Activated CD4-positive, alpha-beta memory T cell treated with anti-CD3 and anti-CD28 coated beads, Interleukin-2, amount 10 ng/mL, durations not matched to agents 7 days and 5 days (primary cell): ENCODE data around the gene VASN. TPM values are rescaled to one million over a fixed set of nuclear protein-coding genes. Genes with fewer than 3 reads are reported as not detected.

Experiments
- CTCF ChIA-PET: fragments of 350-600 bp; sonication (Branson Sonifier 250); formaldehyde crosslinking; loops from one replicate; lab custom pipeline; 2021; ENCODE audit warnings: antibody characterized with exemption, inconsistent platforms; lab: Charles Lee
- POLR2A ChIA-PET: fragments of 350-600 bp; sonication (Branson Sonifier 250); formaldehyde crosslinking; loops from one replicate; lab custom pipeline; 2021; ENCODE audit warnings: antibody characterized with exemption; lab: Charles Lee
- DNase-seq: peaks from one replicate; pipeline ENCODE4 v3.0.0-alpha.2; 2020
- H3K27ac Mint-ChIP-seq: one replicate; pipeline ENCODE4 v1.8.0; 2021; ENCODE audit warnings: mild to moderate bottlenecking, mixed read lengths
- H3K27me3 Mint-ChIP-seq: one replicate; pipeline ENCODE4 v1.8.0; 2021; ENCODE audit warnings: mixed read lengths
- H3K36me3 Mint-ChIP-seq: one replicate; pipeline ENCODE4 v1.8.0; 2021; ENCODE audit warnings: low read depth, mixed read lengths
- H3K4me1 Mint-ChIP-seq: one replicate; pipeline ENCODE4 v1.8.0; 2021; ENCODE audit warnings: mixed read lengths
- H3K4me3 Mint-ChIP-seq: one replicate; pipeline ENCODE4 v1.8.0; 2021; ENCODE audit warnings: mild to moderate bottlenecking, mixed read lengths
- H3K9me3 Mint-ChIP-seq: one replicate; pipeline ENCODE4 v1.8.0; 2021; ENCODE audit warnings: mixed read lengths
- total RNA-seq, 2 experiments: library from RNA; stranded (reverse); gene quantifications; one replicate each; pipeline ENCODE4 v1.2.3, GENCODE V29; 2021

The VASN gene
- total RNA-seq, 2 experiments from 2014 or later: 0.08 TPM; not detected in 1

DNA sequence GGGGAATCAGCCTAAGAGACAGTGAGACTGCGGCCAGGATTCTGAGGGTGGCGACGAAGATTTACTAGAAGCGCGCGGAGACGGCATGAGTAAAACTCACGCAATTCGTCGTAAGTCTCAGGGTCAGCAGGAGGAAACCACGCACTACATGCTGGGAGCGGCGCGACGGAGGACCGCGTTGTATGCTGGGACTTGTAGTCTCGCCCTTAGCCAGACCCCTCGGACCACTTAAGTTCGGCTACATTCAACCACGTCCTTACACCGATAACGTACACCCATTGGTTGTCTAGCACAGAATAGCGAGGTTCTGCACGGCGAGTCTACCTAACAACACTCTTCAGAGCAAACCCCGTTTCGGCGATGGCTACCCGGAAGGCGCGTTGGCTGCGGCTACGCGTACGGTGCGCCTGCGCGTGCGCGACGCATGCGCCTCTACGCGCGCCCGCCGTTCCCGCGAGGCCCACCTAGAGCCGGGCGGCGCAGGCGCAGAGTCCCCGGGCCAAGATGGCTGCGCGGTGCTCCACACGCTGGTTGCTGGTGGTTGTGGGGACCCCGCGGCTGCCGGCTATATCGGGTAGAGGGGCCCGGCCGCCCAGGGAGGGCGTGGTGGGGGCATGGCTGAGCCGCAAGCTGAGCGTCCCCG lies 53.9 kb downstream of the VASN start, which contains the start of gene DNAJA3:
Gene DNAJA3 (plus strand): TSS at position 491 of the 643 bp plus-strand sequence. CDS start 14 bp downstream, at position 505.
- Mint-ChIP-seq H3K4me1 (peaks cover 32% of the 10 kb centered on the region), H3K27me3 (no peaks in the 10 kb centered on the region), H3K27ac (peak within 1 kb of the TSS; percentile 96), H3K4me3 (peak within 1 kb of the TSS; percentile 82), H3K36me3 (peaks cover 21% of the 10 kb centered on the region), H3K9me3 (no peaks in the 10 kb centered on the region)
- CTCF ChIA-PET: no interaction called here
- POLR2A ChIA-PET: interaction anchor here (1.6 to 5.1 kb wide), 2 partner anchors 11 to 74 kb away, joined by 5 to 46 read pairs; partner anchors contain the start of genes CORO7 and PAM16
- DNase-seq: peak; percentile 92

- CTCF ChIA-PET: interaction anchor here (1.4 kb wide), 1 partner anchor 23 kb away, joined by 3 read pairs; no protein-coding TSS in a partner anchor
- peaks cover 23% of the 10 kb centered on the region for H3K36me3 Mint-ChIP-seq
- peaks cover 32% of the 10 kb centered on the region for H3K4me1 Mint-ChIP-seq
- POLR2A ChIA-PET: interaction anchor here (0.6 to 5.1 kb wide), 3 partner anchors 11 to 75 kb away, joined by 3 to 46 read pairs (median 5); partner anchors contain the start of genes CORO7, HMOX2 and PAM16
- H3K27ac Mint-ChIP-seq: peak overlapping the region; percentile 91
- H3K4me3 Mint-ChIP-seq: peak overlapping the region; percentile 82
- no peak for DNase-seq
- H3K27me3 Mint-ChIP-seq: no peaks in the 10 kb centered on the region
- no peaks in the 10 kb centered on the region for H3K9me3 Mint-ChIP-seq
Observed at GRCh38 chr16:4426021-4426684, 54.5 kb downstream of the VASN start.

DNA sequence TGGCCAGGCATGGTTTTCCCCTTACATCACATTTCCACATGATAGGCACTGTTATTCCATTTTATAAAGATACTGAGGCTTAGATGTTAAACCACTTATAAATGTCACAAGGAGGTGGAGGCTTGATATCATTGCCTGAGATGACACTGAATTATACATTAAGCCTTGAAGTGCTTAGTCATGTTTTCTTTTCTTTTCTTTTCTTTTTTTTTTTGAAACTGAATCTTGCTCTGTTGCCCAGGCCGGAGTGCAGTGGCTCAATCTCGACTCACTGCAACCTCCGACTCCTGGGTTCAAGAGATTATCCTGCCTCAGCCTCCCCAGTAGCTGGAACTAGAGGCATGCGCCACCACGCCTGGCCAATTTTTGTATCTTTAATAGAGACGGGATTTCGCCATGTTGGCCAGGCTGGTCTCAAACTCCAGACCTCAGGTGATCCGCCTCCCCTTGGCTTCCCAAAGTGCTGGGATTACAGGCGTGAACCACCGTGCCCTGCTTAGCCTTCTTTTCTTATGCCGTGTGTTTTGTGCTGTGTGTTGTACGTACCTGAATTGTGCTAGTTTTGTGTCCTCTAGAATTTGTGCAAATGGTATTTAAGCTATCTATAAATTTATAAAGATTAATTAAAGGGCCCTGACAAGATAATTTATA lies 55.2 kb downstream of the VASN start:
- Mint-ChIP-seq H3K4me1 (peaks cover 32% of the 10 kb centered on the region), H3K4me3 (peak overlapping the region; percentile 82), H3K27me3 (no peaks in the 10 kb centered on the region), H3K27ac (peak overlapping the region; percentile 91), H3K9me3 (no peaks in the 10 kb centered on the region), H3K36me3 (peaks cover 29% of the 10 kb centered on the region)
- CTCF ChIA-PET: interaction anchor here (0.9 to 1.5 kb wide), 4 partner anchors 23 to 173 kb away, joined by 3 to 4 read pairs (median 3); no protein-coding TSS in a partner anchor
- POLR2A ChIA-PET: interaction anchor here (0.6 to 5.1 kb wide), 3 partner anchors 12 to 76 kb away, joined by 3 to 46 read pairs (median 5); partner anchors contain the start of genes CORO7, HMOX2 and PAM16
- no peak for DNase-seq

DNA sequence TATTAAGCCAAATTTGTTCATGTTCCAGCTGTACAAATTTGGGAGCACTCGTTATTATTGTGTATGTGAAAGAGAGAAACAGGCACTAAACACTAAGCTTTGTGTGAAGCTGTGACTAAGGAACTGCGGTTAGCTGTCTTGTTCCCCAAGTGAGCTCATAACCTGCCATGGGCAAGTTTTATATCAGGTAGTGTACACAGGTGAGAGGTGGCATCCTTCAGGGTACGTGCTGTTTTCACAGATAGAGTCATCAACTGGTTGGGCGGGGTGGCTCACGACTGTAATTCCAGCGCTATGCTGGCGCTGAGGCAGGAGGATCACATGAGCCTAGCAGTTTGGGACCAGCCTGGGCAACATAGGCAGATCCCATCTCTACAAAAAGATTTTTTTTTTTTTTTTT lies 56.9 kb downstream of the VASN start:
- H3K27me3 Mint-ChIP-seq: no peaks in the 10 kb centered on the region
- ChIA-PET CTCF (interaction anchor here (1.0 kb wide), 1 partner anchor 48 kb away, joined by 5 read pairs; the partner anchor contains the start of gene HMOX2), POLR2A (interaction anchor here (0.8 to 5.1 kb wide), 2 partner anchors 14 to 25 kb away, joined by 3 to 46 read pairs; partner anchors contain the start of gene CORO7)
- H3K27ac Mint-ChIP-seq: no peak overlapping the region
- peaks cover 35% of the 10 kb centered on the region for H3K4me1 Mint-ChIP-seq
- DNase-seq: no peak
- H3K4me3 Mint-ChIP-seq: no peak overlapping the region
- peaks cover 35% of the 10 kb centered on the region for H3K36me3 Mint-ChIP-seq
- no peaks in the 10 kb centered on the region for H3K9me3 Mint-ChIP-seq

DNA sequence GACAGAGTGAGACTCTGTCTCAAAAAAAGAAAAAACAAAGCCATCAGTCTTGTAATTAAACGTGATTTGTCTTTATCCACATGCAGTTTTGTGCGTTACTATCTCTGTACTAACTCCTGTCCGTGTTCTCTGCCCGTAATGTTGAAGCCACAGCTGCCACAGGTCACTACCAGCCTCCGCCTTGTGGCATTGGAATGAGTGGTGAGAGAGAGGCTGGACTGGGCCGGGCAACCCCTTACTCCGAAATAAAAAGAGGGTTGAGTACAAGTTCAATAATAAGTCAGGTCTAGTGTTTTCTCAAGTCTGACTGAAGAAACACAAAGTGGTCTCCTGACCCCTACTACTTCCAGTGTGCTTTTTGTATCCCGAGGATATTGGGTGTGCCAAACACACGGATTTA lies 59.4 kb downstream of the VASN start:
- Mint-ChIP-seq H3K4me1 (peaks cover 30% of the 10 kb centered on the region), H3K27ac (no peak overlapping the region), H3K36me3 (peaks cover 51% of the 10 kb centered on the region), H3K9me3 (no peaks in the 10 kb centered on the region), H3K4me3 (no peak overlapping the region), H3K27me3 (no peaks in the 10 kb centered on the region)
- ChIA-PET POLR2A (no interaction called here), CTCF (no interaction called here)
- no peak for DNase-seq

Other genes starting within 250 kb of the VASN start
- gene SRL, start 129.8 kb upstream of the VASN start, total RNA-seq: not detected
- gene TFAP4, start 98.8 kb upstream of the VASN start, total RNA-seq: 10 to 100 TPM; 12.4 to 13.5 TPM
- gene GLIS2, start 55.8 kb upstream of the VASN start, total RNA-seq: under 1 TPM; 0.40 to 0.45 TPM
- gene PAM16, start 20.5 kb upstream of the VASN start, total RNA-seq: 10 to 100 TPM; 29.7 to 33.9 TPM
- gene CORO7, start 44.7 kb downstream of the VASN start, total RNA-seq: 100 to 1,000 TPM; 244 to 245 TPM
- 10 to 100 TPM; 39.5 to 41.1 TPM for gene DNAJA3, start 54.0 kb downstream of the VASN start, total RNA-seq
- 10 to 100 TPM; 49.5 to 56.2 TPM for gene NMRAL1, start 102.8 kb downstream of the VASN start, total RNA-seq
- 10 to 100 TPM; 77.4 to 83.4 TPM for gene HMOX2, start 104.5 kb downstream of the VASN start, total RNA-seq
- gene CDIP1, start 166.9 kb downstream of the VASN start, total RNA-seq: 10 to 100 TPM; 28.7 to 30.7 TPM
- under 1 TPM in 1 of 2 experiments, not detected in 1; 0.05 TPM for gene C16orf96, start 184.5 kb downstream of the VASN start, total RNA-seq
- 10 to 100 TPM; 15.9 to 19.3 TPM for gene UBALD1, start 243.0 kb downstream of the VASN start, total RNA-seq